HG03469 (cell line): ENCODE measurements around the gene DNTTIP2.
A peak's percentile ranks its signal among the peaks of the same experiment; 100 is the strongest.
"Not testable (repeated sequence)": the region's sequence is repeated elsewhere in the genome, so short reads cannot be mapped to it uniquely, and the experiment has no call there.

Source experiments
- ATAC-seq: cut with Tn5 transposase; IDR thresholded peaks from one replicate; pipeline ENCODE4 v1.9.1; 2021; ENCODE audit warnings: mild to moderate bottlenecking, moderate library complexity, moderate number of reproducible peaks; ENCODE audit not compliant: unreplicated experiment

Gene DNTTIP2

DNA sequence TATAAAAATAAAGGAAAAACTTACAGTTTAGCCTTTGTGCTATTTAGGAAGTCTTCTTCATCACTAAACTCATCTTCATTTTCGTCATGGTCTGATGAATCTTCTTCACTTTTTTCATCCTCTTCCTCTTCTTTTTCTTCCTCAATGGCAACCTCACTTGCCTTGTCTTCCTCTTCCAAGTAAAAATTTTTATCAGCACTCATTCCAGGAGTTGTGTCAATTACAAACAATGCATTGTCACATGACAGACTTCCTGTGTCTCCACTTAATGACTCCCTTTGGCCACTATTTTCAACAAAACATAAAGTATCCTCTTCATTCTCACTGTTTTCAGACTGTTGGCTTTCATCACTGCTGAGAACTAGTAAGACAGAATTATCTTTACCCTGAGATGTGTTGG is 2.8 kb downstream of the DNTTIP2 start:
- no peak for ATAC-seq

DNA sequence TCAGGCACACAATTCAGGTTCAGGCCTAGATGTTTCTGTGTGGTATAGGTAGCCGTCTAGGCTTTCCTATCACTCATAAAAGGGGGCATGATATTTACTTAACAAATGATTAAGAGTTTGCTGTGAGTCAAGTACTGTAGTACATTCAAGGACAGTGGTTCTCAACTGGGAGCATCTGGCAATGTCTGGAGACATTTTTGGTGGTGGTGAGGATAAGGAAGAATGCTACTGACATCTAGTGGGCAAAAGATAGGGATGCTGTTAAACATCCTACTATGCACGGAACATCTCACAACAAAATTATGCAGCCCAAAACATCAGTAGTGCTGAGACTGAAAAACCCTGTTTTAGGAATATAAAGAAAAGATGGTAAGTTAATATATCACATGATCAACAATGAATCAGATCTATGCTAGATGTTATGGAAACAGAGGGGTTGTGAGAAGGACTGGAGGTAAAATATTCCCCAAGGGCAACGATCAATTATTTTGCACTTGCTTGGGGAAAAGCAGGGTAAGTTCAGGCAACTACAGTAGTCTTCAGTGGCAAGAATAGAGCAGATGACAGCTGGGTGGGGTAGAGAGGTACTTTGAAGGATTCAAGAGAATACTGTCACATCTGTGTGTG is 4.9 kb downstream of the DNTTIP2 start:
- ATAC-seq, result no peak

- no peak for ATAC-seq
Measured at GRCh38 chr1:93871366-93871765, 7.6 kb downstream of the DNTTIP2 start.

DNA sequence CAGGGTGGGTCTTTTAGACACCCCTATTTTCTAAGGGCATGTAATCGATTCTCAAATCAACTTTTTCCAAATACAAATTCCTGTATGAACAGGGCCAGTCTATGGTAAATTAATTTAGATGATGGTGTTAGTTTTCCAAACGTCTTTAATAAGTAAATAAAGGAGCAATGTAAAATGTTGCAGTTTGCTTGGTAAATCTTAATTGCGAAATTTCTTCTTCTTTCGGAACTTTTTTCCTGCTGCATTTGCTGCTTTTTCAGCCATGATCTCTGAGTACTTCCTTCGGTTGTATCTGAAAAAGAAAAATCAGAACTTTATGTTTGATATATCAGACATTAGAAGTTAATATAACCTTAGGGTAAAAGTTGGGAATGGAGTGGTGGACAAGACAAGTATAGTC is 9.4 kb downstream of the DNTTIP2 start:
- ATAC-seq, result no peak

DNA sequence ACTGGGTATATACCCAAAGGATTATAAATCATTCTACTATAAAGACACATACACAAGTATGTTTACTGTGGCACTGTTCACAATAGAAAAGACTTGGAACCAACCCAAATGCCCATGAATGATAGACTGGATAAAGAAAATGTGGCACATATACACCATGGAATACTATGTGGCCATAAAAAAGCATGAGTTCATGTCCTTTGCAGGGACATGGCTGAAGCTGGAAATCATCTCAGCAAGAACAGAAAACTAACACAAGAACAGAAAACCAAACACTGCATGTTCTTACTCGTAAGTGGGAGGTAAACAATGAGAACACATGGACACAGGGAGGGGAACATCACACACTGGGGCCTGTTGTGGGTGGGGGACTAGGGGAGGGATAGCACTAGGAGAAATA is 10.5 kb downstream of the DNTTIP2 start:
- not testable (repeated sequence) for ATAC-seq

DNA sequence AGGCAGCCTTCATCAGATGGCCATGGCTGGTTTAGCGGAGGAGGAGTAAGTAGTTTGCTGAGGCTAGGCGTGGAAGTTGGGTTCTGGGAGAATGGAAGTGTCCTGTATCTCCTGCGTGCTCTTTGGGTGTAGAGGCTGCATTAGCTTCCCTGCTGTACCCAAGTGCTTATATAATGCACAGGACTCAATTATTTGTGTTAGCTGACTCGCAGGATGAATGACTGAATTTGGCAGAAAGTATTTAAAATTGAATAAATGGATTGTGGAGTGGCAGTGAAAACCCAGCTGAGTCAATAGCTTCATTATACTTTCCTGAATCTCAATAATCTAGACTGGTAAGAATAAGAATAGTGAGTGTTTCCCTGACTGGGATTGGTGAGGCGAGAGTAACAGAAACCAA is 13.8 kb downstream of the DNTTIP2 start:
- no peak for ATAC-seq

DNA sequence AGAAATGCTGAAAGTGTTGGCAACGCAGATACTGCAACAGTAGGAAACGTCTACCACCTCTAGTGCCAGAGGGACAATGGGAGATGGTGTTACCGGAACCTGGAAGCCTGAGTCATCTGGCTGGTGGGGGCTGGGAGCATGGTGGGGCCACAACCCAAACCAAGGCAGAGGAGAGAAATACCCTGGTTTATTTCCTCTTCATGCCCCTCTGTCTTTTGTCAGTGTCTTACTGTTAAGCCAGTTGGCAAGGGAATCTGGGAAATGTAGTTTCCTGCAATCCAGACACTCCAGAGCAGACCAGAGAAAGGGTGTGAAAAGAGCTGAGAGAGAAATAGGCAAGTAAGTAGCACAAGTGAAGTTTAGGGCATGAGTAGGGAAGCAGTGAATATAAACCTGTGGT is 14.8 kb downstream of the DNTTIP2 start:
- ATAC-seq, result no peak

- ATAC-seq, result not testable (repeated sequence)
Measured at GRCh38 chr1:93857653-93858052, 21.4 kb downstream of the DNTTIP2 start.

DNA sequence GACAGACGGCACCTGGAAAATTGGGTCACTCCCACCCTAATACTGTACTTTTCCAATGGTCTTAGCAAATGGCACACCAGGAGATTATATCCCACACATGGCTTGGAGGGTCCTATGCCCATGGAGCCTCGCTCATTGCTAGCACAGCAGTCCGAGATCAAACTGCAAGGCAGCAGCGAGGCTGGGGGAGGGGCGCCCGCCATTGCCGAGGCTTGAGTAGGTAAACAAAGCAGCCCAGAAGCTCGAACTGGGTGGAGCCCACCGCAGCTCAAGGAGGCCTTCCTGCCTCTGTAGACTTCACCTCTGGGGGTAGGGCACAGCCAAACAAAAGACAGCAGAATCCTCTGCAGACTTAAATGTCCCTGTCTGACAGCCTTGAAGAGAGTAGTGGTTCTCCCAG is 23.0 kb downstream of the DNTTIP2 start:
- not testable (repeated sequence) for ATAC-seq

- ATAC-seq, result no peak
Measured at GRCh38 chr1:93853940-93854339, 25.1 kb downstream of the DNTTIP2 start.

DNA sequence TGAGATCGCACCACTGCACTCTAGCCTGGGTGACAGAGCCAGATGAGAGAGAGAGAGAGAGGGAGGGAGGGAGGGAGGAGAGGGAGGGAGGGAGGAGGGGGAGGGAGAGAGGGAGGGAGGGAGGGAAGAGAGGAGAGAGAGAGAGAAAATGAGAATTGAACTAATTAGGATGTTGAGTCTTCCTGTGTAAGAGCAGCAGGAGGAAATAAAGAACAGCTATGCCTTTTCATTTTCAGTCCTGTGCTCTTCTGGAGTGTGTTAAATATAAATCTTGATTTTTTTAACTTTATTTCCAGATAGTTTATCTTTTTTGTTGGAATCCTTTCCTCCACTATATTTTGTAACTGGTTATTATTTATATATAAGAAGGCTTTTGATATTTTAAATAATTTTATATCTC is 27.1 kb downstream of the DNTTIP2 start:
- no peak for ATAC-seq

- ATAC-seq, result no peak
Measured at GRCh38 chr1:93851327-93851712, 27.7 kb downstream of the DNTTIP2 start.

GRCh38 chr1:93850687-93851326 is 28.2 kb downstream of the DNTTIP2 start:
- ATAC-seq, result not testable (repeated sequence)

GRCh38 chr1:93848350-93848883 is 30.6 kb downstream of the DNTTIP2 start:
- no peak for ATAC-seq

GRCh38 chr1:93847811-93848288 is 31.2 kb downstream of the DNTTIP2 start:
- peak; percentile 8 for ATAC-seq

GRCh38 chr1:93846992-93847810 is 31.8 kb downstream of the DNTTIP2 start:
- ATAC-seq, result peak; percentile 54

- peak; percentile 36 for ATAC-seq
Measured at GRCh38 chr1:93846206-93846991, 32.6 kb downstream of the DNTTIP2 start.

GRCh38 chr1:93845538-93846205 is 33.3 kb downstream of the DNTTIP2 start:
- ATAC-seq, result peak; percentile 1

GRCh38 chr1:93844262-93845045 is 34.6 kb downstream of the DNTTIP2 start:
- no peak for ATAC-seq
